ENCODE measurements around the gene MARVELD1.
"Not testable (repeated sequence)": the region's sequence is repeated elsewhere in the genome, so short reads cannot be mapped to it uniquely, and the experiment has no call there.

The MARVELD1 gene

GRCh38 chr10:97679594-97679993, 33.9 kb upstream of the MARVELD1 start:
- no peaks in the 10 kb centered on the region for H3K9me3 ChIP-seq (ENCODE audit: insufficient read depth, low read depth, low read length)
- no peak overlapping the region for H4K91ac ChIP-seq (ENCODE audit: low read depth, low read length)
- no peak overlapping the region for H3K4me3 ChIP-seq (ENCODE audit: low read depth, low read length)
- H3K79me2 ChIP-seq (ENCODE audit: control insufficient read depth, insufficient read depth, low read length, poor library complexity) = peaks cover 2% of the 10 kb centered on the region
- H3K36me3 ChIP-seq (ENCODE audit: control insufficient read depth in 1 of 2, insufficient read depth in 2 of 2, low read length in 2 of 2) = peaks cover 23 to 28% of the 10 kb centered on the region in 2 experiments
- no peak overlapping the region for H3K4me2 ChIP-seq (ENCODE audit: low read length)
- no CpG with 5 or more reads among the region's 16 CpGs for WGBS (ENCODE audit: extremely low coverage, insufficient coverage, insufficient read length)
- no peak overlapping the region for H3K4ac ChIP-seq (ENCODE audit: low read depth, low read length)
- H4K8ac ChIP-seq (ENCODE audit: low read depth, low read length) = no peak overlapping the region
- H3K18ac ChIP-seq (ENCODE audit: low read length) = no peak overlapping the region
- no peak overlapping the region for H3K27ac ChIP-seq (ENCODE audit: low read depth, low read length)
- H2AFZ ChIP-seq (ENCODE audit: insufficient read depth, low read length, poor library complexity) = no peak overlapping the region
- no peak overlapping the region for H3K14ac ChIP-seq (ENCODE audit: low read length)
- H3K27me3 ChIP-seq (ENCODE audit: insufficient read depth, low read length) = no peaks in the 10 kb centered on the region
- DNase-seq = no peak
- H4K12ac ChIP-seq (ENCODE audit: low read depth, low read length) = no peak overlapping the region
- no peak overlapping the region for H2AK5ac ChIP-seq (ENCODE audit: low read length)
- H2BK120ac ChIP-seq (ENCODE audit: insufficient read depth, low read length, poor library complexity) = no peak overlapping the region
- H3K4me1 ChIP-seq (ENCODE audit: control insufficient read depth in 1 of 2, insufficient read depth in 2 of 2, low read length in 2 of 2) = peaks cover 9% of the 10 kb centered on the region in 2 experiments
- H3K9ac ChIP-seq (ENCODE audit: low read length) = no peak overlapping the region
- no peak overlapping the region for H3K23ac ChIP-seq (ENCODE audit: low read length)
- H2BK5ac ChIP-seq (ENCODE audit: low read depth, low read length, poor library complexity) = no peak overlapping the region
- H3K79me1 ChIP-seq (ENCODE audit: low read length) = no peaks in the 10 kb centered on the region
- H2BK12ac ChIP-seq (ENCODE audit: low read length) = no peak overlapping the region

GRCh38 chr10:97682042-97682441, 31.5 kb upstream of the MARVELD1 start:
- H3K27ac ChIP-seq (ENCODE audit: low read depth, low read length) = no peak overlapping the region
- no peak overlapping the region for H4K12ac ChIP-seq (ENCODE audit: low read depth, low read length)
- H3K79me2 ChIP-seq (ENCODE audit: control insufficient read depth, insufficient read depth, low read length, poor library complexity) = peaks cover 5% of the 10 kb centered on the region
- no peak overlapping the region for H2AFZ ChIP-seq (ENCODE audit: insufficient read depth, low read length, poor library complexity)
- H2BK12ac ChIP-seq (ENCODE audit: low read length) = no peak overlapping the region
- peaks cover 7% of the 10 kb centered on the region for H3K79me1 ChIP-seq (ENCODE audit: low read length)
- no peak for DNase-seq
- H3K27me3 ChIP-seq (ENCODE audit: insufficient read depth, low read length) = no peaks in the 10 kb centered on the region
- H4K91ac ChIP-seq (ENCODE audit: low read depth, low read length) = no peak overlapping the region
- WGBS (ENCODE audit: extremely low coverage, insufficient coverage, insufficient read length) = no CpG with 5 or more reads among the region's 4 CpGs
- H3K4me2 ChIP-seq (ENCODE audit: low read length) = no peak overlapping the region
- H2BK120ac ChIP-seq (ENCODE audit: insufficient read depth, low read length, poor library complexity) = no peak overlapping the region
- no peaks in the 10 kb centered on the region for H3K9me3 ChIP-seq (ENCODE audit: insufficient read depth, low read depth, low read length)
- no peak overlapping the region for H3K4ac ChIP-seq (ENCODE audit: low read depth, low read length)
- no peak overlapping the region for H4K8ac ChIP-seq (ENCODE audit: low read depth, low read length)
- H3K14ac ChIP-seq (ENCODE audit: low read length) = no peak overlapping the region
- H2AK5ac ChIP-seq (ENCODE audit: low read length) = no peak overlapping the region
- peaks cover 12 to 13% of the 10 kb centered on the region in 2 experiments for H3K4me1 ChIP-seq (ENCODE audit: control insufficient read depth in 1 of 2, insufficient read depth in 2 of 2, low read length in 2 of 2)
- H3K4me3 ChIP-seq (ENCODE audit: low read depth, low read length) = no peak overlapping the region
- H3K23ac ChIP-seq (ENCODE audit: low read length) = no peak overlapping the region
- no peak overlapping the region for H3K18ac ChIP-seq (ENCODE audit: low read length)
- H3K9ac ChIP-seq (ENCODE audit: low read length) = no peak overlapping the region
- H3K36me3 ChIP-seq (ENCODE audit: control insufficient read depth in 1 of 2, insufficient read depth in 2 of 2, low read length in 2 of 2) = peaks cover 11 to 14% of the 10 kb centered on the region in 2 experiments
- no peak overlapping the region for H2BK5ac ChIP-seq (ENCODE audit: low read depth, low read length, poor library complexity)

- H3K79me1 ChIP-seq (ENCODE audit: low read length) = peaks cover 12% of the 10 kb centered on the region
- peak; percentile 60 to 66 for DNase-seq
- H2BK5ac ChIP-seq (ENCODE audit: low read depth, low read length, poor library complexity) = no peak overlapping the region
- WGBS (ENCODE audit: extremely low coverage, insufficient coverage, insufficient read length) = no CpG with 5 or more reads among the region's 9 CpGs
- no peak overlapping the region for H2AK5ac ChIP-seq (ENCODE audit: low read length)
- no peak overlapping the region for H4K12ac ChIP-seq (ENCODE audit: low read depth, low read length)
- no peak overlapping the region for H3K4ac ChIP-seq (ENCODE audit: low read depth, low read length)
- H3K23ac ChIP-seq (ENCODE audit: low read length) = no peak overlapping the region
- H3K14ac ChIP-seq (ENCODE audit: low read length) = no peak overlapping the region
- no peak overlapping the region for H4K91ac ChIP-seq (ENCODE audit: low read depth, low read length)
- no peak overlapping the region for H2BK12ac ChIP-seq (ENCODE audit: low read length)
- peak overlapping the region; percentile 18 for H3K27ac ChIP-seq (ENCODE audit: low read depth, low read length)
- no peak overlapping the region for H3K9ac ChIP-seq (ENCODE audit: low read length)
- no peaks in the 10 kb centered on the region for H3K9me3 ChIP-seq (ENCODE audit: insufficient read depth, low read depth, low read length)
- no peak overlapping the region for H3K18ac ChIP-seq (ENCODE audit: low read length)
- no peak overlapping the region for H3K4me2 ChIP-seq (ENCODE audit: low read length)
- H3K4me3 ChIP-seq (ENCODE audit: low read depth, low read length) = no peak overlapping the region
- no peak overlapping the region for H4K8ac ChIP-seq (ENCODE audit: low read depth, low read length)
- peaks cover 4 to 6% of the 10 kb centered on the region in 2 experiments for H3K36me3 ChIP-seq (ENCODE audit: control insufficient read depth in 1 of 2, insufficient read depth in 2 of 2, low read length in 2 of 2)
- peaks cover 16 to 17% of the 10 kb centered on the region in 2 experiments for H3K4me1 ChIP-seq (ENCODE audit: control insufficient read depth in 1 of 2, insufficient read depth in 2 of 2, low read length in 2 of 2)
- H3K27me3 ChIP-seq (ENCODE audit: insufficient read depth, low read length) = no peaks in the 10 kb centered on the region
- H3K79me2 ChIP-seq (ENCODE audit: control insufficient read depth, insufficient read depth, low read length, poor library complexity) = peaks cover 5% of the 10 kb centered on the region
- H2BK120ac ChIP-seq (ENCODE audit: insufficient read depth, low read length, poor library complexity) = no peak overlapping the region
- peak overlapping the region; percentile 2 for H2AFZ ChIP-seq (ENCODE audit: insufficient read depth, low read length, poor library complexity)
Measured at GRCh38 chr10:97683556-97684367, 29.8 kb upstream of the MARVELD1 start.

GRCh38 chr10:97684368-97684713, 29.2 kb upstream of the MARVELD1 start:
- not testable (repeated sequence) for H3K4ac ChIP-seq (ENCODE audit: low read depth, low read length); H3K14ac ChIP-seq (ENCODE audit: low read length); H3K23ac ChIP-seq (ENCODE audit: low read length); H4K12ac ChIP-seq (ENCODE audit: low read depth, low read length); DNase-seq; H2BK12ac ChIP-seq (ENCODE audit: low read length); H3K27me3 ChIP-seq (ENCODE audit: insufficient read depth, low read length); H2AK5ac ChIP-seq (ENCODE audit: low read length); H3K36me3 ChIP-seq (ENCODE audit: control insufficient read depth in 1 of 2, insufficient read depth in 2 of 2, low read length in 2 of 2); H2BK120ac ChIP-seq (ENCODE audit: insufficient read depth, low read length, poor library complexity); H3K4me2 ChIP-seq (ENCODE audit: low read length); H3K9ac ChIP-seq (ENCODE audit: low read length); H4K8ac ChIP-seq (ENCODE audit: low read depth, low read length); H3K9me3 ChIP-seq (ENCODE audit: insufficient read depth, low read depth, low read length); H4K91ac ChIP-seq (ENCODE audit: low read depth, low read length); H3K79me2 ChIP-seq (ENCODE audit: control insufficient read depth, insufficient read depth, low read length, poor library complexity); H2BK5ac ChIP-seq (ENCODE audit: low read depth, low read length, poor library complexity); H3K4me3 ChIP-seq (ENCODE audit: low read depth, low read length); H3K18ac ChIP-seq (ENCODE audit: low read length)
- Histone ChIP-seq H3K4me1 (ENCODE audit: control insufficient read depth in 1 of 2, insufficient read depth in 2 of 2, low read length in 2 of 2) (peaks cover 16 to 17% of the 10 kb centered on the region in 2 experiments), H2AFZ (ENCODE audit: insufficient read depth, low read length, poor library complexity) (peak overlapping the region; percentile 2), H3K79me1 (ENCODE audit: low read length) (peaks cover 12% of the 10 kb centered on the region), H3K27ac (ENCODE audit: low read depth, low read length) (peak overlapping the region; percentile 18)
- no CpG with 5 or more reads among the region's 7 CpGs for WGBS (ENCODE audit: extremely low coverage, insufficient coverage, insufficient read length)

All from trophoblast cell (in vitro differentiated cells and primary cell).